ENCODE measurements around the gene HAUS7. TPM values are rescaled to one million over a fixed set of nuclear protein-coding genes. Genes with fewer than 3 reads are reported as not detected.

Gene HAUS7
- total RNA-seq, 1 experiment from 2014 or later = 28.9 TPM

GRCh38 chrX:153475271-153475670 is 4.9 kb upstream of the HAUS7 start (continued):
- no peak for TF ChIP-seq YY1 (IDR thresholded peaks at IDR 0.05; ENCODE audit: extremely low read depth, insufficient replicate concordance, low read depth, low read length)
- no peak for TF ChIP-seq RAD21 (IDR thresholded peaks at IDR 0.05; ENCODE audit: low read depth)

- ATAC-seq (no peak), DNase-seq (ENCODE audit: low read depth, low spot score) (no peak)
- Histone ChIP-seq H3K9me2 (ENCODE audit: insufficient read depth) (no peaks in the 10 kb centered on the region), H3K27ac (ENCODE audit: low read depth, low read length) (no peak overlapping the region), H3K79me2 (ENCODE audit: insufficient read depth, low read length) (peaks cover 3% of the 10 kb centered on the region), H3K4me1 (ENCODE audit: control insufficient read depth in 1 of 2, insufficient read depth in 2 of 2, low read length in 2 of 2) (peaks cover 0 to 5% of the 10 kb centered on the region in 2 experiments; a peak in 1 of 4 replicates), H3K9ac (ENCODE audit: low read length) (no peak overlapping the region), H4K20me1 (ENCODE audit: insufficient read depth) (no peaks in the 10 kb centered on the region), H3K36me3 (ENCODE audit: control insufficient read depth in 1 of 2, insufficient read depth in 2 of 2, low read length in 2 of 2) (no peaks in the 10 kb centered on the region), H3K4me2 (ENCODE audit: low read length) (no peak overlapping the region), H3K4me3 (replicated peaks in 1 of 2; ENCODE audit: low read depth in 1 of 2, low read length in 2 of 2) (no peak overlapping the region), H3K27me3 (ENCODE audit: insufficient read depth, low read length) (no peaks in the 10 kb centered on the region), H2AFZ (ENCODE audit: low read depth, low read length, poor library complexity, severe bottlenecking) (no peak overlapping the region), H3K9me3 (ENCODE audit: control insufficient read depth in 1 of 2, insufficient read depth in 1 of 2, low read depth in 1 of 2, low read length in 2 of 2) (no peaks in the 10 kb centered on the region)
- BruUV-seq (replicated peaks) = no TSS peak
- RAD21 ChIA-PET (ENCODE audit: low non-redundant PET in 1 of 2, low total read pairs in 2 of 2, uncharacterized antibody in 2 of 2, unreplicated experiment in 2 of 2) = no interaction called here
- TF ChIP-seq EZH2 (IDR thresholded peaks at IDR 0.05) = no peak
- no peak for TF ChIP-seq SP1 (IDR thresholded peaks at IDR 0.05; ENCODE audit: low read depth)
- no peak for TF ChIP-seq JUND (IDR thresholded peaks at IDR 0.05)
- TF ChIP-seq RAD21 (IDR thresholded peaks at IDR 0.05; ENCODE audit: low read depth) = no peak
- TF ChIP-seq YY1 (IDR thresholded peaks at IDR 0.05; ENCODE audit: extremely low read depth, insufficient replicate concordance, low read depth, low read length) = no peak
- no peak for TF ChIP-seq SIN3A (IDR thresholded peaks at IDR 0.05; ENCODE audit: low read depth)
- TF ChIP-seq MAX (IDR thresholded peaks at IDR 0.05) = no peak
- TF ChIP-seq EZH2phosphoT487 (IDR thresholded peaks at IDR 0.05; ENCODE audit: borderline replicate concordance) = no peak
- no peak for TF ChIP-seq ZBTB33 (IDR thresholded peaks at IDR 0.05; ENCODE audit: extremely low read depth, insufficient replicate concordance, low read length)
- no peak for TF ChIP-seq REST (IDR thresholded peaks at IDR 0.05; ENCODE audit: low read depth)
- intact Hi-C loops (cut with micrococcal nuclease) = no loop called here
- POLR2A ChIA-PET = no interaction called here
- CTCF ChIA-PET = no interaction called here
These were observed 4.3 kb upstream of the HAUS7 start for GRCh38 chrX:153474718-153475117.

Measured in HCT116 (cell line).